GM06990 (cell line): Measurements from ENCODE around the gene AK9.
A peak's percentile ranks its signal among the peaks of the same experiment; 100 is the strongest.
"Not testable (repeated sequence)": the region's sequence is repeated elsewhere in the genome, so short reads cannot be mapped to it uniquely, and the experiment has no call there.

Experiments
- DNase-seq: peaks from one replicate; pipeline ENCODE4 v3.0.0-alpha.2; 2011; ENCODE audit not compliant: insufficient read length; ENCODE audit errors: extremely low read depth
- H3K27me3 ChIP-seq: replicated peaks from 2 replicates; pipeline ENCODE4 v1.6.0; 2011; ENCODE audit warnings: low read length; ENCODE audit not compliant: control insufficient read depth, insufficient read depth
- H3K36me3 ChIP-seq: 2 replicates; pipeline ENCODE4 v1.5.1; 2011; ENCODE audit warnings: low read length; ENCODE audit not compliant: control insufficient read depth, insufficient read depth
- H3K4me3 ChIP-seq: replicated peaks from 2 replicates; pipeline ENCODE4 v1.5.1; 2011; ENCODE audit warnings: low read depth, mild to moderate bottlenecking, control low read depth, low read length
- TF ChIP-seq, protein P1 (sequence below): IDR thresholded peaks from 2 replicates; pipeline ENCODE4 v1.5.1; 2011; ENCODE audit warnings: low read length, control low read depth, mild to moderate bottlenecking, inconsistent platforms; ENCODE audit not compliant: insufficient read depth, poor library complexity, severe bottlenecking

The AK9 gene

DNA sequence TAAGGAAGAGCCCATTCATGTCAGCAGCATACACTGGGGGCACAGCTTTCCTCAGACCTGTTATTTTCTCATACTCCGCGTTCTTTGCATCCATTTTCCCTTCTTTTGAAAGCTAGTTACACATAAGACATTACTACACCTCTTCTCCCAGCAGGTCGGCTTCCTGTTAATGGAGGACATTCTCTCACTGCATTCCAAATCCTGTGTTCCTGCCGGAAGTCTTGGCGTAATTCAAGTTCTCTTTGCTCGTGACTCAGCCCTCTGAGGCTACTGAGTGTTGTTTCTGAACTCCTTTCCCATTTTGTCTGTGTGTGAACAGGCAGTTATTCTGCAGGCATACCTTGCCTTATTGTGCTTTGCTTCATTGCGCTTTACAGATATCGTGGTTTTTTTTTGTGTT lies 110.5 kb downstream of the AK9 start:
- H3K4me3 ChIP-seq = no peak overlapping the region
- TF ChIP-seq, protein P1, sequence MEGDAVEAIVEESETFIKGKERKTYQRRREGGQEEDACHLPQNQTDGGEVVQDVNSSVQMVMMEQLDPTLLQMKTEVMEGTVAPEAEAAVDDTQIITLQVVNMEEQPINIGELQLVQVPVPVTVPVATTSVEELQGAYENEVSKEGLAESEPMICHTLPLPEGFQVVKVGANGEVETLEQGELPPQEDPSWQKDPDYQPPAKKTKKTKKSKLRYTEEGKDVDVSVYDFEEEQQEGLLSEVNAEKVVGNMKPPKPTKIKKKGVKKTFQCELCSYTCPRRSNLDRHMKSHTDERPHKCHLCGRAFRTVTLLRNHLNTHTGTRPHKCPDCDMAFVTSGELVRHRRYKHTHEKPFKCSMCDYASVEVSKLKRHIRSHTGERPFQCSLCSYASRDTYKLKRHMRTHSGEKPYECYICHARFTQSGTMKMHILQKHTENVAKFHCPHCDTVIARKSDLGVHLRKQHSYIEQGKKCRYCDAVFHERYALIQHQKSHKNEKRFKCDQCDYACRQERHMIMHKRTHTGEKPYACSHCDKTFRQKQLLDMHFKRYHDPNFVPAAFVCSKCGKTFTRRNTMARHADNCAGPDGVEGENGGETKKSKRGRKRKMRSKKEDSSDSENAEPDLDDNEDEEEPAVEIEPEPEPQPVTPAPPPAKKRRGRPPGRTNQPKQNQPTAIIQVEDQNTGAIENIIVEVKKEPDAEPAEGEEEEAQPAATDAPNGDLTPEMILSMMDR = no peak
- no peaks in the 10 kb centered on the region for H3K36me3 ChIP-seq
- no peak for DNase-seq
- H3K27me3 ChIP-seq = no peaks in the 10 kb centered on the region

DNA sequence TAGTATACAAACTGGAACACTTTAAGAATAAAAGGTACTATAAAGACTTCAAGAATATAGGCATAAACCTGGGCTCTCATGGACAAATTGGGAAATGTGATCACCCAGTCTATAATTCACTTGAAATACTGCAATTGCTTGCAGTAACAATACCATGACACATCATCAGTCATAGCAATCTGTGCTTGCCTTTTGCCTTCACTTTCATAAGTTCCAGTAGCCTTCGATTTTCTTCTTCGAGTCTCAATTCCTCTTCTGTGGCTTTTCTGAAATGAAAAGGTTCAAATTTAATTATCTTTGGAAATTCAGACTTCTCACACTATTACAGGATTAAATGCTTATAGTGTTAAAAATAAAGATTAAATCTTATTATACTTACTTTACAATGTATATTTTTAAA lies 111.6 kb downstream of the AK9 start:
- TF ChIP-seq, protein P1 = no peak
- no peaks in the 10 kb centered on the region for H3K27me3 ChIP-seq
- no peak for DNase-seq
- H3K4me3 ChIP-seq = no peak overlapping the region
- no peaks in the 10 kb centered on the region for H3K36me3 ChIP-seq

DNA sequence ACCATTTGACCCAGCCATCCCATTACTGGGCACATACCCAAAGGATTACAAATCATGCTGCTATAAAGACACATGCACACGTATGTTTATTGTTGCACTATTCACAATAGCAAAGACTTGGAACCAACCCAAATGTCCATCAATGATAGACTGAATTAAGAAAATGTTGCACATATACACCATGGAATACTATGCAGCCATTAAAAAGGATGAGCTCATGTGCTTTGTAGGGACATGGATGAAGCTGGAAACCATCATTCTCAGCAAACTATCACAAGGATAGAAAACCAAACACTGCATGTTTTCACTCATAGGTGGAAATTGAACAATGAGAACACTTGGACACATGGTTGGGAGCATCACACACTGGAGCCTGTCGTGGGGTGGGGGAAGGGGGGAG lies 121.1 kb downstream of the AK9 start:
- not testable (repeated sequence) for H3K27me3 ChIP-seq, H3K4me3 ChIP-seq, H3K36me3 ChIP-seq, DNase-seq

DNA sequence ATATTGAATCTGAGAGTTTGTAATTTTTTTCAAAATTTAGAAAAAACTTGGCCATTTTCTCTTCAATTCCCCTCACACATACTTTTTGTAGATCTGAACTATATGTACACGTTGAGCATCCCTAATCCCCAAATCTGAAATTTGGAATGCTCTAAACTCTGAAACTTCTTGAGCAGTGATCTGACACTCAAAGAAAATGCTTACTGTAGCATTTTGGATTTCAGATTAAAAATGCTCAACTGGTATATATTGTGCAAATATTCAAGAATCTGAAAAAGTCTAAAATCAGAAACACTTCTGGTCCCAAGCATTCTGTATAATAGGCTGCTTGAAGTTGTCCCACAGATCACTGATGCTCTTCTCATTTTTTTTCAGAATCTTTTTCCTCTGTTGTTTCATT lies 129.2 kb downstream of the AK9 start:
- no peak for DNase-seq

DNA sequence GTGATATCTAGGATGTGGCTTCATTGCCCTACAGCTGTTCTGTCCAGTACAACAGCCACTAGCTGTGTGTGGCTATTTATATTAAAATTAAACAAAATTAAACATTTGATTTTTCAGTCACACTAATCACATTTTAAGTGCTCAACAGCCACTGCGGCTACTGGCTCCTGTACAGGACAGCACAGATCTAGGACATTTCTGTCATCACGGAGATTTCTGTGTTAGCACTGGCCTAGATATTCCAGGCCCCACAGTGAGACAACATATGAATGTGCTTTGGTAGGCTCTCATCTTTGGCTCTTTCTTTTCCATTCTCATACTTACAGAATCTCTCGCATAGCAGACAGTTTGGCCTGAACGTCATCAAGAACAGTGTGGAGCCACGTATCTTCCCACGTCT lies 159.6 kb downstream of the AK9 start:
- TF ChIP-seq, protein P1 = no peak
- Histone ChIP-seq H3K36me3 (no peaks in the 10 kb centered on the region), H3K27me3 (no peaks in the 10 kb centered on the region), H3K4me3 (no peak overlapping the region)
- no peak for DNase-seq

More for the DNA sequence above, 129.2 kb downstream of the AK9 start:
- Histone ChIP-seq H3K36me3 (no peaks in the 10 kb centered on the region), H3K27me3 (no peaks in the 10 kb centered on the region), H3K4me3 (no peak overlapping the region)
- TF ChIP-seq, protein P1 = no peak

DNA sequence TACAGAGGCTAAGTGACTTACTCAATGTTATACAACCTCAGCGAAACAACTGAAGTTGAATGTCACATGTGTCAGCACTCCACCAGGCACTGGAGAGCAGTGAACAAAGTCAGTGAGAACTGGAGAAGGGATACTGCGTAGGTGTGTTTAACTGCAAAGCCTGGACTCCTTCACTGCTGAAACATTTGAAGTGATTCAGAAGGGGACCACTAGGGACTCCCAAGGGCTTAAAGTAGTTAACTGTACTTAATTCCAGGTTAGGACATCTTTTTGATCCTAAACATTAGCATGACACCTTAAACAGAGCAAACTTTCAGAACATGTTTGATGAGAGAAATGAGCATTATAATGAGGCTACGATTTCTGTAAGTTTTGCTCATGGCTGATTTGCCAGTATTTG lies 163.0 kb downstream of the AK9 start:
- TF ChIP-seq, protein P1 = peak; percentile 23
- no peak for DNase-seq
- no peak overlapping the region for H3K4me3 ChIP-seq
- H3K27me3 ChIP-seq = no peaks in the 10 kb centered on the region
- no peaks in the 10 kb centered on the region for H3K36me3 ChIP-seq
